ENCODE measurements around the gene PITX3. TPM values are rescaled to one million over a fixed set of nuclear protein-coding genes. Genes with fewer than 3 reads are reported as not detected.

The PITX3 gene
- total RNA-seq, 1 donor from 2014 or later: not detected

DNA sequence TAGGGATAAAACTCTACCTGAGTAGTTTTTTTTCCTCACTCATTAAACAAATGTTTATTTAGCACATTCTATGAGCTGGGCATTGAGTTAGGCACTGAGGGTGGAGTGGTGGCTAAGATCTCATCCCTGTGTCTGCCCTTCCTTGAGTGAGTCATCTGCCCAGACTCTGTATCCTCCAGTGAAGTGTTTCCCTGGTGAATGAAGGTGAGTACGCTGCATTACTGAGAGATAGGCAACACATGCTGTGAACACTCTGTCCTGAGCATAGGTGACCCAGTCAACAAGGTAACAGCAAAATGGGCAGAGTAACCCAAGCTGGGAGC lies 5.8 kb downstream of the PITX3 start:
- H3K9me3 Mint-ChIP-seq (ENCODE audit: unreplicated experiment): no peaks in the 10 kb centered on the region
- peaks cover 22% of the 10 kb centered on the region for H3K27me3 Mint-ChIP-seq (ENCODE audit: unreplicated experiment)
- TF ChIP-seq CTCF (IDR thresholded peaks at IDR 0.05; ENCODE audit: unreplicated experiment): no peak
- no peak overlapping the region for H3K27ac Mint-ChIP-seq (ENCODE audit: unreplicated experiment)
- no peaks in the 10 kb centered on the region for H3K36me3 Mint-ChIP-seq (ENCODE audit: low read depth, unreplicated experiment)
- H3K4me3 Mint-ChIP-seq (ENCODE audit: unreplicated experiment): no peak overlapping the region
- peaks cover 10% of the 10 kb centered on the region for H3K4me1 Mint-ChIP-seq (ENCODE audit: unreplicated experiment)
- DNase-seq (ENCODE audit: low spot score): no peak

DNA sequence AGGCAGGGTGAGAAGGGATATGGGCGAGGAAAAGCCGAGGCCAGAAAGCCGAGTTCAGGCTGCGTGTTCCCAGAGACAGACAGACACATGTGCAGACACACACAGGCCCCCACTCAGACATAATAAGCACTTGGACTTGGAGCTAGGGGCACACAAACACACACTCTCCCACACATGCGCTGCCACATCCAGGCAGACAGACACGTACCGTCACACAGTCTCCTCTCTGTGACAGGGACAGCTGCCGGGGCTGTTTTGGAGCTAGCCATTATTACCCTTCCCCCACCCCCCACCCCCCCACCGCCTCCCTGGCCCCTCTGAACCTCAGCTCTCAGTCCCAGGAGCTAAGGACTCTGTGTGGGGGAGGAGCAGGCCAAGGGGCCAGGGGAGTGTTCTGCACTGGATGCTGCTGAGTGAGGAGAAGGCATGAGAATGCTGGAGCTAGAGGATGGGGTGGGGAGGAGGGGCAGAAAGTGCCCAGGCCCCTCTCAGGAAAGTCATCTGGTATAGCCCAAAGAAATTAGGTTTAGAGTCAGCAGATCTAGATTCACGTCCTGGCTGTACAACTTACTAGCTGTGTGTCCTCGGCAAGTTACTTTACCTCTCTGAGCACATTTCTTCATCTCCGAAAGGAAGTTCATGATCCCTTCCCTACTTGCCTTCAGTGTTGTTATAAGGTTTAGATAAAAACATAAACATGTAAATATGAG lies 6.3 kb downstream of the PITX3 start:
- no peak for DNase-seq (ENCODE audit: low spot score)
- no peak for TF ChIP-seq CTCF (IDR thresholded peaks at IDR 0.05; ENCODE audit: unreplicated experiment)
- H3K4me1 Mint-ChIP-seq (ENCODE audit: unreplicated experiment): peaks cover 5% of the 10 kb centered on the region
- H3K9me3 Mint-ChIP-seq (ENCODE audit: unreplicated experiment): no peaks in the 10 kb centered on the region
- H3K27ac Mint-ChIP-seq (ENCODE audit: unreplicated experiment): no peak overlapping the region
- H3K27me3 Mint-ChIP-seq (ENCODE audit: unreplicated experiment): peaks cover 17% of the 10 kb centered on the region
- H3K36me3 Mint-ChIP-seq (ENCODE audit: low read depth, unreplicated experiment): no peaks in the 10 kb centered on the region
- H3K4me3 Mint-ChIP-seq (ENCODE audit: unreplicated experiment): no peak overlapping the region

- no peaks in the 10 kb centered on the region for H3K4me1 Mint-ChIP-seq (ENCODE audit: unreplicated experiment)
- DNase-seq (ENCODE audit: low spot score): no peak
- H3K27me3 Mint-ChIP-seq (ENCODE audit: unreplicated experiment): peaks cover 24% of the 10 kb centered on the region
- no peak for TF ChIP-seq CTCF (IDR thresholded peaks at IDR 0.05; ENCODE audit: unreplicated experiment)
- no peak overlapping the region for H3K4me3 Mint-ChIP-seq (ENCODE audit: unreplicated experiment)
- H3K9me3 Mint-ChIP-seq (ENCODE audit: unreplicated experiment): no peaks in the 10 kb centered on the region
- H3K36me3 Mint-ChIP-seq (ENCODE audit: low read depth, unreplicated experiment): peaks cover 5% of the 10 kb centered on the region
- no peak overlapping the region for H3K27ac Mint-ChIP-seq (ENCODE audit: unreplicated experiment)
These were observed 7.3 kb downstream of the PITX3 start for GRCh38 chr10:102233997-102234396.

DNA sequence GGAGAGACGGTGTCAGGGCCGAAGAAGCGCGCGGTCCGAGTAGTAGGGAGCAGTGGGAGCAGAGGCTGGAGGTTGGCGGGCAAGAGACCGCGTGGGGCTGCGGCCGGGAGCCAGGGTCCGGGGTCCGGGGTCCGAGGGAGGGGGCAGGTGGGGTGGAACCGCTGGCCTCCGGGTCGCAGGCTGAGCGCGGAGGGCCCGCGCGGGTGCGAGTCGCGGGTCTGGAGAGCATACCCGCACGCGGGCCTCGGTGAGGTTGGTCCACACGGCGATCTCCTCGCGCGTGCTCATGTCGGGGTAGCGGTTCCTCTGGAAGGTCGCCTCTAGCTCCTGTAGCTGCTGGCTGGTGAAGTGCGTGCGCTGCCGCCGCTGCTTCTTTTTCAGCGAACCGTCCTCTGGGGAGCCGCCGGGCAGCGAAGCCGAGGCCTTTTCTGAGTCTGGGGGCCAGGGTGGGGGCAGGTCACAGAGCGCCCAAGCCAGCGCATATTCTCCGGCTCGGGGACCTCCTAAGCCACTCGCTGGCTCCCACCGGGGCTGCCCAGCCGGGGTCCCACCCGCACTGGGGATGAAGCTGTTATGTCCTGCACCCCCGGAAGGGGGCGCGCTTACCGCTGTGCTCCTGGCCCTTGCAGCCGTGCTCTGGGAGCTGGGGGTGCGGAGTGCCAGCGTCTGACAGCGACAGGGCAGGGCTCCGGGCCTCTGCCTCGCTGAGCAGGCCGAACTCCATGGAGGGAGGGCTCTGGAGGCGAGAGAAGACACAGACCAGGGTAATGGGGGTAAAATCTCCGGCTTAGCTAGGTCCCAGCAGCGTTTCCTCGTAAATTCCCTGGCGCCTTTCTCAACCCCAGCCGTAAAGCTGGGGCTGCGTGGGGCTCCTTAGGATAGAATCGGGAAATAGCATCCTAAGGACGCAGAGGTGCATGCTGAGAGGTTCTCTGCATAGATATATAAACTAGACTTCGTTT lies 9.7 kb downstream of the PITX3 start:
- no peaks in the 10 kb centered on the region for H3K9me3 Mint-ChIP-seq (ENCODE audit: unreplicated experiment)
- DNase-seq (ENCODE audit: low spot score): peak; percentile 78
- no peaks in the 10 kb centered on the region for H3K4me1 Mint-ChIP-seq (ENCODE audit: unreplicated experiment)
- peaks cover 9% of the 10 kb centered on the region for H3K36me3 Mint-ChIP-seq (ENCODE audit: low read depth, unreplicated experiment)
- peaks cover 35% of the 10 kb centered on the region for H3K27me3 Mint-ChIP-seq (ENCODE audit: unreplicated experiment)
- peak; percentile 92 for TF ChIP-seq CTCF (IDR thresholded peaks at IDR 0.05; ENCODE audit: unreplicated experiment)
- no peak overlapping the region for H3K4me3 Mint-ChIP-seq (ENCODE audit: unreplicated experiment)
- H3K27ac Mint-ChIP-seq (ENCODE audit: unreplicated experiment): no peak overlapping the region

Measured in endothelial cell (in vitro differentiated cells).